ENCODE data around the gene ELAVL1. TPM values are rescaled to one million over a fixed set of nuclear protein-coding genes. Genes with fewer than 3 reads are reported as not detected.

ELAVL1 gene
- polyA plus RNA-seq, 1 of the 3 experiments (the other 2 are of a cell fraction), result 49.6 TPM

DNA sequence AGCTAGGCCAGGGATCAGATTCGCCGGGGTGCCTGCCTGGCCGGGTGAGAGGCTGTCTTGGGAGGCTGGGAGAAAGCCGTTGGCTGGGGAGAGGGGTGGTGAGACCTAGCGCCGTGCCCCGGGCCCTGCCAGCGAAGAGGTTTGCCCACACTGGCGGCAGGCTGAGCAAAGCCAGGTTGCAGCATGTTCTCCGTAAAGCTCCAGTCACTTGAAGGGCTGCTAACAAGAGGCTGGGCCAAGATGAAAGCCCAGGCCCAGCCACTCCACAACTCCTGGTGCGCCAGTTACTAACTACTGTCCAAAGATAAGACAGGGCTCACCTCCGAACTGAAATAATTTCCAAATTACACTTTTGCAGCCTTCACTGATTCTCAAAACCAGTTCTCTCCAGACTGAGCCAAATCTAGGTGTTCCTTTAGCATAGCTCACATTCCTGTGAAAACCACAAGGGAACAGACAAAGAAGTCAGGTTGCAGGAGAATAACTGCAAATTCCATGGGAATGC, 16.3 kb downstream of the ELAVL1 start:
- no peaks in the 10 kb centered on the region for H3F3A ChIP-seq (replicated peaks; ENCODE audit: insufficient read depth)
- peaks cover 25 to 52% of the 10 kb centered on the region in 2 experiments for H3K36me3 ChIP-seq (replicated peaks in 1 of 2; ENCODE audit: control insufficient read depth in 1 of 2, insufficient read depth in 2 of 2, low read length in 1 of 2)
- POLR2A ChIA-PET, result no interaction called here
- no peak overlapping the region for H3K4me3 ChIP-seq (ENCODE audit: low read depth in 2 of 2, low read length in 1 of 2)
- H3K9ac ChIP-seq, result no peak overlapping the region
- H3K9me2 ChIP-seq, result no peaks in the 10 kb centered on the region
- no peaks in the 10 kb centered on the region for H3K27me3 ChIP-seq (ENCODE audit: insufficient read depth)
- no peak overlapping the region for H2AFZ ChIP-seq (ENCODE audit: low read depth)
- 100% methylated on average over 6 of the region's 12 CpGs for WGBS (ENCODE audit: low lambda C conversion rate)
- TF ChIP-seq SMC3 (IDR thresholded peaks at IDR 0.05; ENCODE audit: low read depth, low read length) (no peak), RAD21 (IDR thresholded peaks at IDR 0.05; ENCODE audit: low read length) (no peak), GATA2 (CRISPR knock-in tag; IDR thresholded peaks at IDR 0.05) (no peak), TEAD4 (IDR thresholded peaks at IDR 0.05; ENCODE audit: borderline replicate concordance, insufficient read depth) (no peak), YY1 (IDR thresholded peaks at IDR 0.05; ENCODE audit: low read depth) (no peak), TCF12 (IDR thresholded peaks at IDR 0.05) (no peak), GABPA (IDR thresholded peaks at IDR 0.05; ENCODE audit: low read depth) (no peak)
- TF ChIP-seq, protein P1, sequence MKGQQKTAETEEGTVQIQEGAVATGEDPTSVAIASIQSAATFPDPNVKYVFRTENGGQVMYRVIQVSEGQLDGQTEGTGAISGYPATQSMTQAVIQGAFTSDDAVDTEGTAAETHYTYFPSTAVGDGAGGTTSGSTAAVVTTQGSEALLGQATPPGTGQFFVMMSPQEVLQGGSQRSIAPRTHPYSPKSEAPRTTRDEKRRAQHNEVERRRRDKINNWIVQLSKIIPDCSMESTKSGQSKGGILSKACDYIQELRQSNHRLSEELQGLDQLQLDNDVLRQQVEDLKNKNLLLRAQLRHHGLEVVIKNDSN (IDR thresholded peaks at IDR 0.05; ENCODE audit: borderline replicate concordance, low read depth), result no peak
- TF ChIP-seq, protein P2, sequence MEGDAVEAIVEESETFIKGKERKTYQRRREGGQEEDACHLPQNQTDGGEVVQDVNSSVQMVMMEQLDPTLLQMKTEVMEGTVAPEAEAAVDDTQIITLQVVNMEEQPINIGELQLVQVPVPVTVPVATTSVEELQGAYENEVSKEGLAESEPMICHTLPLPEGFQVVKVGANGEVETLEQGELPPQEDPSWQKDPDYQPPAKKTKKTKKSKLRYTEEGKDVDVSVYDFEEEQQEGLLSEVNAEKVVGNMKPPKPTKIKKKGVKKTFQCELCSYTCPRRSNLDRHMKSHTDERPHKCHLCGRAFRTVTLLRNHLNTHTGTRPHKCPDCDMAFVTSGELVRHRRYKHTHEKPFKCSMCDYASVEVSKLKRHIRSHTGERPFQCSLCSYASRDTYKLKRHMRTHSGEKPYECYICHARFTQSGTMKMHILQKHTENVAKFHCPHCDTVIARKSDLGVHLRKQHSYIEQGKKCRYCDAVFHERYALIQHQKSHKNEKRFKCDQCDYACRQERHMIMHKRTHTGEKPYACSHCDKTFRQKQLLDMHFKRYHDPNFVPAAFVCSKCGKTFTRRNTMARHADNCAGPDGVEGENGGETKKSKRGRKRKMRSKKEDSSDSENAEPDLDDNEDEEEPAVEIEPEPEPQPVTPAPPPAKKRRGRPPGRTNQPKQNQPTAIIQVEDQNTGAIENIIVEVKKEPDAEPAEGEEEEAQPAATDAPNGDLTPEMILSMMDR (IDR thresholded peaks at IDR 0.05), result no peak
- TF ChIP-seq, protein P3, sequence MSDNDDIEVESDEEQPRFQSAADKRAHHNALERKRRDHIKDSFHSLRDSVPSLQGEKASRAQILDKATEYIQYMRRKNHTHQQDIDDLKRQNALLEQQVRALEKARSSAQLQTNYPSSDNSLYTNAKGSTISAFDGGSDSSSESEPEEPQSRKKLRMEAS (IDR thresholded peaks at IDR 0.05; ENCODE audit: low read depth), result no peak
- TF ChIP-seq, protein P4, sequence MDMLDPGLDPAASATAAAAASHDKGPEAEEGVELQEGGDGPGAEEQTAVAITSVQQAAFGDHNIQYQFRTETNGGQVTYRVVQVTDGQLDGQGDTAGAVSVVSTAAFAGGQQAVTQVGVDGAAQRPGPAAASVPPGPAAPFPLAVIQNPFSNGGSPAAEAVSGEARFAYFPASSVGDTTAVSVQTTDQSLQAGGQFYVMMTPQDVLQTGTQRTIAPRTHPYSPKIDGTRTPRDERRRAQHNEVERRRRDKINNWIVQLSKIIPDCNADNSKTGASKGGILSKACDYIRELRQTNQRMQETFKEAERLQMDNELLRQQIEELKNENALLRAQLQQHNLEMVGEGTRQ (IDR thresholded peaks at IDR 0.05; ENCODE audit: borderline replicate concordance, low read depth, low read length), result no peak
- TF ChIP-seq, protein P5, sequence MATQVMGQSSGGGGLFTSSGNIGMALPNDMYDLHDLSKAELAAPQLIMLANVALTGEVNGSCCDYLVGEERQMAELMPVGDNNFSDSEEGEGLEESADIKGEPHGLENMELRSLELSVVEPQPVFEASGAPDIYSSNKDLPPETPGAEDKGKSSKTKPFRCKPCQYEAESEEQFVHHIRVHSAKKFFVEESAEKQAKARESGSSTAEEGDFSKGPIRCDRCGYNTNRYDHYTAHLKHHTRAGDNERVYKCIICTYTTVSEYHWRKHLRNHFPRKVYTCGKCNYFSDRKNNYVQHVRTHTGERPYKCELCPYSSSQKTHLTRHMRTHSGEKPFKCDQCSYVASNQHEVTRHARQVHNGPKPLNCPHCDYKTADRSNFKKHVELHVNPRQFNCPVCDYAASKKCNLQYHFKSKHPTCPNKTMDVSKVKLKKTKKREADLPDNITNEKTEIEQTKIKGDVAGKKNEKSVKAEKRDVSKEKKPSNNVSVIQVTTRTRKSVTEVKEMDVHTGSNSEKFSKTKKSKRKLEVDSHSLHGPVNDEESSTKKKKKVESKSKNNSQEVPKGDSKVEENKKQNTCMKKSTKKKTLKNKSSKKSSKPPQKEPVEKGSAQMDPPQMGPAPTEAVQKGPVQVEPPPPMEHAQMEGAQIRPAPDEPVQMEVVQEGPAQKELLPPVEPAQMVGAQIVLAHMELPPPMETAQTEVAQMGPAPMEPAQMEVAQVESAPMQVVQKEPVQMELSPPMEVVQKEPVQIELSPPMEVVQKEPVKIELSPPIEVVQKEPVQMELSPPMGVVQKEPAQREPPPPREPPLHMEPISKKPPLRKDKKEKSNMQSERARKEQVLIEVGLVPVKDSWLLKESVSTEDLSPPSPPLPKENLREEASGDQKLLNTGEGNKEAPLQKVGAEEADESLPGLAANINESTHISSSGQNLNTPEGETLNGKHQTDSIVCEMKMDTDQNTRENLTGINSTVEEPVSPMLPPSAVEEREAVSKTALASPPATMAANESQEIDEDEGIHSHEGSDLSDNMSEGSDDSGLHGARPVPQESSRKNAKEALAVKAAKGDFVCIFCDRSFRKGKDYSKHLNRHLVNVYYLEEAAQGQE (IDR thresholded peaks at IDR 0.05; ENCODE audit: low read depth, low read length), result no peak
- peaks cover 94% of the 10 kb centered on the region for H3K79me2 ChIP-seq (ENCODE audit: insufficient read depth)
- H3K4me2 ChIP-seq, result no peak overlapping the region
- DNase-seq, result no peak
- CTCF ChIA-PET, result interaction anchor here (1.3 to 2.0 kb wide), 2 partner anchors 17 to 18 kb away, joined by 3 to 5 read pairs; partner anchors contain the start of gene ELAVL1
- H4K20me1 ChIP-seq (ENCODE audit: insufficient read depth), result peaks cover 90% of the 10 kb centered on the region
- peaks cover 0 to 11% of the 10 kb centered on the region in 2 experiments; a peak in 2 of 4 replicates for H3K4me1 ChIP-seq (ENCODE audit: control insufficient read depth in 1 of 2, insufficient read depth in 2 of 2, low read depth in 1 of 2, low read length in 1 of 2)
- no peak overlapping the region for H3K27ac ChIP-seq (ENCODE audit: low read depth in 2 of 2, low read length in 1 of 2)
- no peaks in the 10 kb centered on the region for H3K9me3 ChIP-seq

Measured in SK-N-SH (cell line).